ENCODE results near the gene RTKN2.

Gene RTKN2

DNA sequence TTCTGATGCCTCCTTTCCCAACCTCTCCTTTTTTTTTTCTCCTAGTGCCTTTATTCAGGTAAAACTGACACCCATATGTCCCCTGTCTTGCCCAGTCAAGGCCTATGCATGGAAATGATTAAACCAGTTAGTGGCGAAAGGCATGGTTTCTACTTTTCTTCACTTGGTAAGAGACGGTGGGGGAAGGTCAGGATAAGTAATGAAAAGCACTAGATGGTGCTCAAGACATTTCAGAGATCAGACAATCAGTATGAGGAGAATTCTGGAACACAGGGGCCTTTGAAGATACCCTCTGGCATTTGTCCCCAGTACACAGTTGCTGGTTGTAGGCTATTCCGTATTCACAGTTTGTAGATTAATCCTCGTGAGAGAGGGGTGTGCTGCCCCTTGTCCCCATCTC lies 121.2 kb downstream of the RTKN2 start:
- DNase-seq (ENCODE audit: extremely low read depth, low read depth), result no peak
- TF ChIP-seq, protein P1, sequence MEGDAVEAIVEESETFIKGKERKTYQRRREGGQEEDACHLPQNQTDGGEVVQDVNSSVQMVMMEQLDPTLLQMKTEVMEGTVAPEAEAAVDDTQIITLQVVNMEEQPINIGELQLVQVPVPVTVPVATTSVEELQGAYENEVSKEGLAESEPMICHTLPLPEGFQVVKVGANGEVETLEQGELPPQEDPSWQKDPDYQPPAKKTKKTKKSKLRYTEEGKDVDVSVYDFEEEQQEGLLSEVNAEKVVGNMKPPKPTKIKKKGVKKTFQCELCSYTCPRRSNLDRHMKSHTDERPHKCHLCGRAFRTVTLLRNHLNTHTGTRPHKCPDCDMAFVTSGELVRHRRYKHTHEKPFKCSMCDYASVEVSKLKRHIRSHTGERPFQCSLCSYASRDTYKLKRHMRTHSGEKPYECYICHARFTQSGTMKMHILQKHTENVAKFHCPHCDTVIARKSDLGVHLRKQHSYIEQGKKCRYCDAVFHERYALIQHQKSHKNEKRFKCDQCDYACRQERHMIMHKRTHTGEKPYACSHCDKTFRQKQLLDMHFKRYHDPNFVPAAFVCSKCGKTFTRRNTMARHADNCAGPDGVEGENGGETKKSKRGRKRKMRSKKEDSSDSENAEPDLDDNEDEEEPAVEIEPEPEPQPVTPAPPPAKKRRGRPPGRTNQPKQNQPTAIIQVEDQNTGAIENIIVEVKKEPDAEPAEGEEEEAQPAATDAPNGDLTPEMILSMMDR (IDR thresholded peaks at IDR 0.05; ENCODE audit: low read depth, low read length, missing control alignments), result no peak
- no peak overlapping the region for H3K4me3 ChIP-seq (replicated peaks; ENCODE audit: low read depth, low read length)

DNA sequence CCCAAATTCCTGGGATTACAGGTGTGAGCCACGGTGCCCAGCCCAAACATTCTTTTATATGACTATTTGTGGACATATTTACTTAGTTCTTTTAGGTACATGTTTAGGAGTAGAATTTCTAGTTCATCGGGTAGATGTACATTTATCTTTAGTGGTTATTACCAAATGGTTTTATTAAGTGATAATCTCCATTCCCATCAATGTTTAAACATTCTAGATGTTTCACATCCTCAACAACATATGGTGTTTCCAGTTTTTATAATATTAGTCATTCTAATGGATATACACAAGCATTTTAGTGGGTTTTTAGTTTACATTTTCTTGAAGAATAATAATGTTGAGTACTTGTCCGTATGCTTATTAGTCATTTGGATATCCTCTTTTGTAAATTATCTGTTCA lies 131.7 kb downstream of the RTKN2 start:
- H3K4me3 ChIP-seq (replicated peaks; ENCODE audit: low read depth, low read length), result no peak overlapping the region
- TF ChIP-seq, protein P1 (IDR thresholded peaks at IDR 0.05; ENCODE audit: low read depth, low read length, missing control alignments), result no peak
- peak; percentile 70 for DNase-seq (ENCODE audit: extremely low read depth, low read depth)

DNA sequence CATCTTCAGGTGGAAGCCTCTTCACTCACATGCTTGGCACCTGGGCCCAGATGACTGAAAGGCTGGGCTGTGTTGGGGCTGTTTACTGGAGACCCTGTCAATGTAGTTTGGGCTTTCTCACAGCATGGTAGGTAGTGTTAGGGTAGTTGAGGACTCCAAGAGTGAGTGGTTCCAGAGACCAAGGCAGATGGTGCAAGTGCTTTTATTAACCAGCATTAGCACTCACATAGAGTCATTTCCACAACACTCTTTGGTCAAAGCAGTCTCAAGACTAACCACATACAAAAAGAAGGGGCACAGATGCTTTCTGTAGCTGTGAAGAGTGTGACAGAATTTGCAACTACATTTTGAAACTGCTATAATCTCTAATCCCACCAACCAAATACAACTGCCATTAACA lies 135.0 kb downstream of the RTKN2 start:
- H3K4me3 ChIP-seq (replicated peaks; ENCODE audit: low read depth, low read length), result no peak overlapping the region
- DNase-seq (ENCODE audit: extremely low read depth, low read depth), result no peak
- TF ChIP-seq, protein P1 (IDR thresholded peaks at IDR 0.05; ENCODE audit: low read depth, low read length, missing control alignments), result no peak

Data from HFF-Myc (cell line).